Gastroesophageal sphincter (tissue), 3 donors: Measurements from ENCODE around the gene HTR4.

ENCODE experiments used
- CTCF ChIP-seq, 4 experiments: fragments of 200-600 bp in 2 of 4; fragments of 450-650 bp in 2 of 4; sonication (generic) in 1 of 4; IDR thresholded peaks; one replicate each; pipeline ENCODE4 v1.5.1; 2017 to 2019; ENCODE audit warnings: antibody characterized with exemption in 4 of 4, mild to moderate bottlenecking in 2 of 4, moderate library complexity in 2 of 4
- EP300 ChIP-seq: sonication (generic); formaldehyde crosslinking; IDR thresholded peaks from one replicate; pipeline ENCODE4 v1.6.1; 2017; ENCODE audit warnings: antibody characterized with exemption, mild to moderate bottlenecking
- POLR2A ChIP-seq, 2 donors: fragments of 450-650 bp; IDR thresholded peaks; one replicate each; pipeline ENCODE4 v1.6.1; 2017; ENCODE audit warnings: antibody characterized with exemption in 2 of 2, mild to moderate bottlenecking in 2 of 2, moderate library complexity in 1 of 2
- POLR2AphosphoS5 ChIP-seq: sonication (generic); formaldehyde crosslinking; IDR thresholded peaks from one replicate; pipeline ENCODE4 v1.6.1; 2017; ENCODE audit warnings: antibody characterized with exemption

- TF ChIP-seq CTCF (IDR thresholded peaks at IDR 0.05) (no peak), POLR2A (IDR thresholded peaks at IDR 0.05) (no peak), EP300 (no peak), POLR2AphosphoS5 (no peak)
Measured at GRCh38 chr5:148699028-148699427, 44.7 kb upstream of the HTR4 start.
